HG03432 (cell line): ENCODE results near the gene ELAC2.

ENCODE experiments used
- ATAC-seq: cut with Tn5 transposase; IDR thresholded peaks from one replicate; pipeline ENCODE4 v1.9.1; 2021; ENCODE audit warnings: mild to moderate bottlenecking, moderate library complexity; ENCODE audit not compliant: unreplicated experiment

ELAC2 gene

GRCh38 chr17:12955521-12955920, 62.3 kb downstream of the ELAC2 start:
- no peak for ATAC-seq

GRCh38 chr17:12953156-12953555, 64.7 kb downstream of the ELAC2 start:
- ATAC-seq, result no peak

- ATAC-seq, result no peak
Measured at GRCh38 chr17:12952012-12952411, 65.8 kb downstream of the ELAC2 start.

- no peak for ATAC-seq
Measured at GRCh38 chr17:12947047-12947446, 70.8 kb downstream of the ELAC2 start.
